ENCODE data around the gene ARHGEF17. TPM values are rescaled to one million over a fixed set of nuclear protein-coding genes. Genes with fewer than 3 reads are reported as not detected.

Gene ARHGEF17
- total and polyA plus RNA-seq, 9 donors = 23.8 to 64.4 (median 49.0) TPM

DNA sequence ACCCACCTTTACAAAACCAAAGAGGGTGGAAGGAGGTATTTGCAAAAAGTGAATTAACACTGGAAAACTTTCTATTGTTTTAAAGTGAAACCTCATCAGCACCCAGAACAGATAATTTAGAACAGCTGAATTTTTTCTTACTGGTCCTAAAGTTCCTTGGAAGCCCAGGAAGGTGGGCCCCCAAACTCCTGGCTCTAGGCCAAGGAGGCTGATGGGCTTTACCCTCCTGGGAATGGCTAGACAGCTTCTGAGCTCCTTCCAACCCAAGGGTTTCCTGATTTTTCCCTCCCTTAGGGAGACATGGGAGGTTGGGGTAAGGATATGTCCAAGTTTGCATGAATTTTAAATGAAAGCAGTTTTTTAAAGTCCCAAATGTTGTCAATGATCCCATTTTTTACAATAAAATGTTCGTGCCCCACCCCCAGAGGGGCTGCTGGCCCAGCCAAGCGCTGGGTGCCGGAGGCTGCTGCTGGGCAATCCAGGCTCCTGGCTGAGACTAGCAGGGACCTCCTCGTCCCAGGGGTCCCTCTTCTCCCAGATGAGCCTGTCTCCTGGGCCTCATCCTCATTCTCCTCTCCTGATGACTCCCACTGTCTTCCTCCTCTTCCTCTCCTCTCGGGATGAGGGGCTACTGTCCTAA, 96.5 kb downstream of the ARHGEF17 start:
- Histone ChIP-seq H3K36me3 (ENCODE audit: control insufficient read depth, insufficient read depth, low read length) (peaks cover 36% of the 10 kb centered on the region), H3K27me3 (ENCODE audit: control insufficient read depth, insufficient read depth, low read length) (no peaks in the 10 kb centered on the region), H3K27ac (ENCODE audit: low read length) (no peak overlapping the region), H3K4me3 (ENCODE audit: low read length) (no peak overlapping the region), H3K4me1 (ENCODE audit: control insufficient read depth, insufficient read depth, low read length) (peaks cover 9% of the 10 kb centered on the region), H3K9me3 (replicated peaks; ENCODE audit: control insufficient read depth, low read depth, low read length) (no peaks in the 10 kb centered on the region)
- peak; percentile 27 for DNase-seq
- WGBS (ENCODE audit: insufficient coverage) = 59% methylated on average over 5 of the region's 5 CpGs

DNA sequence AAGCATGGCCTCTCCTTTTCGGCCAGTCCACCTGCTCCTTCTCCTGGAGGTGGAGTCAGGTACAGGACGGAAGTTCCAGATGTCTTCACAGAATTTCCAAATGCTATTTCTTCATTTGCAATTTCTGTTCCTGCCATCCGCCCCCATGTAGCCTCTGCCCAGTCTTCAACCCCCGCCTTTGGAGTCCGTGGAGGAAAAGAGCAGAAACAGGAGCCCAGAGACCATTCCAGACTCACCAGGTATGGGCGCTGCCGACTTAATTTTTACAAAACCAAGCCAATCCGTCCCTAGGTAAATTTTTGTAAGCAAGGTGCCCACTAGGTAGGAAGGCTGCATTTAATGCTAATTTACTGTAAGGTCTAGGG, 97.1 kb downstream of the ARHGEF17 start:
- 70% methylated on average over 5 of the region's 8 CpGs for WGBS (ENCODE audit: insufficient coverage)
- Histone ChIP-seq H3K27me3 (ENCODE audit: control insufficient read depth, insufficient read depth, low read length) (no peaks in the 10 kb centered on the region), H3K9me3 (replicated peaks; ENCODE audit: control insufficient read depth, low read depth, low read length) (no peaks in the 10 kb centered on the region), H3K27ac (ENCODE audit: low read length) (no peak overlapping the region), H3K4me3 (ENCODE audit: low read length) (no peak overlapping the region), H3K4me1 (ENCODE audit: control insufficient read depth, insufficient read depth, low read length) (peaks cover 9% of the 10 kb centered on the region), H3K36me3 (ENCODE audit: control insufficient read depth, insufficient read depth, low read length) (peaks cover 37% of the 10 kb centered on the region)
- DNase-seq = no peak

DNA sequence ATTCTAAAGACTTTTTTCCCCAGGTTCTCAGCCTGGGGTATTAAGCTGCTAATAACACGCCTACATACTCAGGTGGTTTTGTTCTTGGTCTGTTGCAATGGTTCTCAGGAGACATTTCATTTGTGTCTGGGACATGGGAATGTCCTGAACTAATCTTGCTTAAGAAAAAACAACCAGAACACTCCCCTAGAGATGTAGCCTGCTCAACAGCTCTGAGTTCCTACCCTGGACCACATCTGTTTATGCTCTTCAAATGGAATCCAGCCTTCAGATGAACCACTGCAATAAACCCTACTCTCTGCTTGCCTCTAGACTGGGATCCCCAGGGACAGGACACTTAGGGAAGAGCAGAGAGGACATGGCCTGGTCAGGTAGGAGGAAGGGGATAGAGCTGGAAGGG, 98.1 kb downstream of the ARHGEF17 start:
- DNase-seq = no peak
- Histone ChIP-seq H3K27ac (ENCODE audit: low read length) (no peak overlapping the region), H3K4me1 (ENCODE audit: control insufficient read depth, insufficient read depth, low read length) (peaks cover 9% of the 10 kb centered on the region), H3K4me3 (ENCODE audit: low read length) (no peak overlapping the region), H3K36me3 (ENCODE audit: control insufficient read depth, insufficient read depth, low read length) (peaks cover 37% of the 10 kb centered on the region), H3K9me3 (replicated peaks; ENCODE audit: control insufficient read depth, low read depth, low read length) (no peaks in the 10 kb centered on the region), H3K27me3 (ENCODE audit: control insufficient read depth, insufficient read depth, low read length) (no peaks in the 10 kb centered on the region)
- WGBS (ENCODE audit: insufficient coverage) = no CpG with 5 or more reads among the region's 1 CpG

DNA sequence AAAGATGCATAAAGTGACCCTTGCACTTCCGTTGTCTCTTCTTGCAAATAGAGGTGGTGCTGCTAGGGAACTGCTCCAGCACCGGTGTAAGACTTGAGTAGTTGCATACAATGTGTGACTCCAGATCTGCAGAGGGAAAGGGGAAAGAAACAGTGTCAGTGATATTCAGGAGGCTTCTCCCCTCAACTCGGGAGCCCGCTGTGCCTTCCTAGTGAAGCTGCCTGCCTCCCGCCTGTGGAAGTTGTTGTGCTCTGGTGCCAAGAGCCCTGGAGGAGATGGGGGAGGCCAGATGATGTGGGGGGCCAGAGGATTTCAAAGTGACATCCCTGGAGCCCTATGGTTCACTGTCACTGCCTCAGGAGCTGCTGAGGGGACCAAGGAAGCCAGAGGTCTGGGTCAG, 98.5 kb downstream of the ARHGEF17 start:
- Histone ChIP-seq H3K4me3 (ENCODE audit: low read length) (no peak overlapping the region), H3K9me3 (replicated peaks; ENCODE audit: control insufficient read depth, low read depth, low read length) (no peaks in the 10 kb centered on the region), H3K27ac (ENCODE audit: low read length) (no peak overlapping the region), H3K36me3 (ENCODE audit: control insufficient read depth, insufficient read depth, low read length) (peaks cover 42% of the 10 kb centered on the region), H3K4me1 (ENCODE audit: control insufficient read depth, insufficient read depth, low read length) (peaks cover 9% of the 10 kb centered on the region), H3K27me3 (ENCODE audit: control insufficient read depth, insufficient read depth, low read length) (no peaks in the 10 kb centered on the region)
- no peak for DNase-seq
- WGBS (ENCODE audit: insufficient coverage) = 67% methylated on average over 1 of the region's 5 CpGs

DNA sequence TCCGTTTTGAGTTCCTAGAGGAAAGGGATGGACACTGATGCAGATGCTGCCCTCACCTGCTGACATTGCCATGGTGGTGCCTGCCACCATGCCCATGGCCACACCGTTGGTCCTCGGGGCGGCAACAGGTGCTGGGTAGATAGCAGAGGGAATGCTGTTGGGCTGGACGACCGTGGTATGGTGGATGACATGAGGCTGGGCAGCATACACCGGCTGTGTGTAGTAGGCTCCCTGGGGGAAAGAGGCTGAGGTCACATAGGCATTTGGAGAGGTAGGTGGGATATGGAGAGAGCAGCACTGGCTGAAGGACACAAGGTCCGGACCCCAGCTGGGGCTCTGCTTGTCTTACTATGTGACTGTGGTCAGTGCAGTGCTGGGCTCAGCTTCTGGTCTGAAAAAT, 101.4 kb downstream of the ARHGEF17 start:
- Histone ChIP-seq H3K36me3 (ENCODE audit: control insufficient read depth, insufficient read depth, low read length) (peaks cover 38% of the 10 kb centered on the region), H3K4me3 (ENCODE audit: low read length) (no peak overlapping the region), H3K4me1 (ENCODE audit: control insufficient read depth, insufficient read depth, low read length) (peaks cover 9% of the 10 kb centered on the region), H3K27ac (ENCODE audit: low read length) (no peak overlapping the region), H3K9me3 (replicated peaks; ENCODE audit: control insufficient read depth, low read depth, low read length) (no peaks in the 10 kb centered on the region), H3K27me3 (ENCODE audit: control insufficient read depth, insufficient read depth, low read length) (no peaks in the 10 kb centered on the region)
- DNase-seq = no peak
- 92% methylated on average over 7 of the region's 8 CpGs for WGBS (ENCODE audit: insufficient coverage)

DNA sequence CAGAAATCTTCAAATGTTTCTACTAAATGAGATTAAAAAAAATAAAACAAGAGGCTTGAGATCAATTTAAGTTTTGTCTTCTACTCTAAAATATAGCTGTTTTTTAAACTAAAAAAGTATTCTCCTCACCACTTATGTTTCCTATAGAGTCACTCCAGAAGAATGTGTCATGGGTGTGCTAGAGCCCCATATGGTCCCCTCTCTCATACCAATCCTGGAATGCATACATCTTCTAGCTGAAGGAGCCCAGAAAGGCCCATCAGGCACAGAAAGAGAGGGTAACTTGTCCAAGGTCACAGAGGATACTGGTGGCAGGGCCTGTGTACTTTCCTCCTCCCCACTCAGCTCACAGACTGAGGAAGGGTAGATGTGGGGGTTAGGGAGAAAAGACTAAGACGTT, 102.6 kb downstream of the ARHGEF17 start:
- no CpG with 5 or more reads among the region's 1 CpG for WGBS (ENCODE audit: insufficient coverage)
- H3K27me3 ChIP-seq (ENCODE audit: control insufficient read depth, insufficient read depth, low read length) = no peaks in the 10 kb centered on the region
- H3K4me1 ChIP-seq (ENCODE audit: control insufficient read depth, insufficient read depth, low read length) = peaks cover 3% of the 10 kb centered on the region
- no peak for DNase-seq
- no peak overlapping the region for H3K4me3 ChIP-seq (ENCODE audit: low read length)
- peaks cover 31% of the 10 kb centered on the region for H3K36me3 ChIP-seq (ENCODE audit: control insufficient read depth, insufficient read depth, low read length)
- H3K9me3 ChIP-seq (replicated peaks; ENCODE audit: control insufficient read depth, low read depth, low read length) = no peaks in the 10 kb centered on the region
- H3K27ac ChIP-seq (ENCODE audit: low read length) = no peak overlapping the region

DNA sequence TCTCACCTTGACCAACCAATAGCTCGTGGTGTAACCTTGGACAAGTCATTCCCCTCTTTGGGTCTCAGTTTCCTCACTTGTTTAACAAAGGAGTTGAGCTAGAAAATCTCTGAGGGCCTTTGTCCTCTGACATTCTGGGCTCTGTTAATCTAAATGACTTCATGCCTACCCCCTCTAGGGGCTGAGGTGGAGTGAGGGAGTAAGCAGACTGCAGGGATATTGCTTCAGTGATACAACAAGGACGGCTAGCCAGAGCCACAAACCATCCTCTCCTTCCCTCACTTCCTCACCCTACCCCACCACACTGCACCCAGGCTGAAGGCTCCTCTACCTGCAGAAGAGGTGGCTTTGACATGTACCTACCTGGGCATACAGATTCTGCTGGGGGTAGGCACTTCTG, 103.0 kb downstream of the ARHGEF17 start:
- H3K27ac ChIP-seq (ENCODE audit: low read length) = no peak overlapping the region
- H3K4me3 ChIP-seq (ENCODE audit: low read length) = no peak overlapping the region
- peaks cover 3% of the 10 kb centered on the region for H3K4me1 ChIP-seq (ENCODE audit: control insufficient read depth, insufficient read depth, low read length)
- H3K36me3 ChIP-seq (ENCODE audit: control insufficient read depth, insufficient read depth, low read length) = peaks cover 29% of the 10 kb centered on the region
- DNase-seq = no peak
- no CpG with 5 or more reads among the region's 2 CpGs for WGBS (ENCODE audit: insufficient coverage)
- H3K9me3 ChIP-seq (replicated peaks; ENCODE audit: control insufficient read depth, low read depth, low read length) = no peaks in the 10 kb centered on the region
- H3K27me3 ChIP-seq (ENCODE audit: control insufficient read depth, insufficient read depth, low read length) = no peaks in the 10 kb centered on the region

DNA sequence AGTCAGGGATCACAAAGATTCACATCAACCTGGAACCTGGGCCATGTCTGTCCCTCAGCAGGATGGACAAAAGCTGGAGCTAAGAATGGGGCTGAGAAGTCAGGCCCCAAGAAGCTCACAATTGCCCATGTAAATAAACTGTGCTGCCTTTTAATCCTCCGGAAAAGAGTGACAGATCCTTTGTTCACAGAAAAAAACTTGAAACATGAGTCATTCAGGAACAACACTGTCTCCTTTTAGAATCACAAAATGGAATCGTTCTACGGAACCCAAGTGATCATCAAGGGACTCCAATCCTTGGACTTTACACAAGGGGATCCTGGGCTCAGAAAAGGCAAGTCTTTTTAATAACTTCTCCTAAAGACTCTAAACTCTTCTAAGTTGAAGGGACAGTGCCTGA, 104.2 kb downstream of the ARHGEF17 start:
- no peak overlapping the region for H3K4me3 ChIP-seq (ENCODE audit: low read length)
- no peaks in the 10 kb centered on the region for H3K4me1 ChIP-seq (ENCODE audit: control insufficient read depth, insufficient read depth, low read length)
- no peaks in the 10 kb centered on the region for H3K27me3 ChIP-seq (ENCODE audit: control insufficient read depth, insufficient read depth, low read length)
- 80% methylated on average over 3 of the region's 3 CpGs for WGBS (ENCODE audit: insufficient coverage)
- no peak overlapping the region for H3K27ac ChIP-seq (ENCODE audit: low read length)
- H3K9me3 ChIP-seq (replicated peaks; ENCODE audit: control insufficient read depth, low read depth, low read length) = no peaks in the 10 kb centered on the region
- DNase-seq = no peak
- H3K36me3 ChIP-seq (ENCODE audit: control insufficient read depth, insufficient read depth, low read length) = peaks cover 23% of the 10 kb centered on the region

DNA sequence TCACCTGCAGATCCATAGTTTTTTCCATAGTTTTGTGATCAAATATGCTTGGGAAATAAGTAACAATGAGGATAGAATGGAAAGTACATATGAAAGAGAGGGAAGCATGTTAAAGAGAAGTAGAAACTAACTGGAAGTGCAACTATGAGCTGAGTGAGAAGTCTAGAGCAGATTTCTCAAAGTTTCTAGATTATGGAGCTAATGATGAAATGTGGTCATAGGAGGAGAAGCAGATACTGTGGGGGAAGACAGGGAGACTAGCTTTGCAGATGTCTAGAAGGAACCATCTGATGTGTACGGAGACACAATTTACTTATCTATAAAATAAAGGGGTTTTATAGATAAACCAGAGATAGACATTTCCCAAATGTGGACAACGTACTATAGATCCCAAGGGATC, 105.2 kb downstream of the ARHGEF17 start:
- no peak overlapping the region for H3K27ac ChIP-seq (ENCODE audit: low read length)

DNA sequence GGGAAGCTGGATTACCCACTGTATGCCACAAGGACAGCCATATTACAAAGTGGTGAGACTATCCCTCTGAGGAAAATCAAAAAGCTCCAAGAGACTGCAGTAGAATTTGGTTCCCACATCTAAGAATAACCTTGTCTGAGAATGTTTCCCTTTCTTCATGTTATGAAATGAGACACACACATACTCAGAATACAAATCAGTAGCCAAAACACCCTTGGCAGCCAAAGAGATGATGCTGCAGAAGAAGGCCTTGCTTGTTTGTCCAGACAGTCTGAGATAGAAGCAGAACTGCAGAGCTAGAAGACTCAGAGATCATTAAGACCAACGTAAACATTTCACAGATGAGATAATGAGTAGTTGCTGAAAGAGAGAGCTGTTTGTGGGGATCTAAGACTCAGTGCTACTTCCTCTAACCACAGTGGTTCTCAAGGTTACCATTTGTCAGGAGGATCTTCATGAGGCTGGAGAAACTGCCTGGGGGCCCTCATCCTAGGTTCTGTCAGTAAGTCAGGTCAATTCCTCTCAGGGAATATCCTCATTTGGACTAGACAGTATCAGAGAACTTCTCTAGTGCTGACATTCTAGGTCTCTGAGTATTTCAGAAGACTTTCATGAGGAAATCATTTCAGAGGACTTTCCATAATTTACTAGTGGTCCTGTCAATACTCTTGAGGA, 107.0 kb downstream of the ARHGEF17 start:
- Histone ChIP-seq H3K4me1 (ENCODE audit: control insufficient read depth, insufficient read depth, low read length) (no peaks in the 10 kb centered on the region), H3K9me3 (replicated peaks; ENCODE audit: control insufficient read depth, low read depth, low read length) (no peaks in the 10 kb centered on the region), H3K36me3 (ENCODE audit: control insufficient read depth, insufficient read depth, low read length) (peaks cover 14% of the 10 kb centered on the region), H3K4me3 (ENCODE audit: low read length) (no peak overlapping the region), H3K27ac (ENCODE audit: low read length) (no peak overlapping the region), H3K27me3 (ENCODE audit: control insufficient read depth, insufficient read depth, low read length) (no peaks in the 10 kb centered on the region)
- DNase-seq = peak; percentile 66
- no CpG with 5 or more reads among the region's 1 CpG for WGBS (ENCODE audit: insufficient coverage)

More for the DNA sequence above, 105.2 kb downstream of the ARHGEF17 start:
- Histone ChIP-seq H3K27me3 (ENCODE audit: control insufficient read depth, insufficient read depth, low read length) (no peaks in the 10 kb centered on the region), H3K36me3 (ENCODE audit: control insufficient read depth, insufficient read depth, low read length) (peaks cover 18% of the 10 kb centered on the region), H3K4me3 (ENCODE audit: low read length) (no peak overlapping the region), H3K4me1 (ENCODE audit: control insufficient read depth, insufficient read depth, low read length) (no peaks in the 10 kb centered on the region), H3K9me3 (replicated peaks; ENCODE audit: control insufficient read depth, low read depth, low read length) (no peaks in the 10 kb centered on the region)
- DNase-seq = no peak
- WGBS (ENCODE audit: insufficient coverage) = no CpG with 5 or more reads among the region's 2 CpGs
